SK-N-SH treated with all-trans-retinoic acid at 6 μM for 48 hours (cell line): ENCODE measurements around the gene RHOG.

Experiments used
- ATAC-seq: fragments of 200-7000 bp; cut with Tn5 transposase; 3 replicates; pipeline ENCODE4 v1.9.1; 2020; ENCODE audit warnings: mild to moderate bottlenecking, moderate library complexity
- ARNTL ChIP-seq: fragments of 450-650 bp; formaldehyde crosslinking; IDR thresholded peaks from 2 replicates; pipeline ENCODE4 v1.5.0; 2020; ENCODE audit warnings: low read depth, mild to moderate bottlenecking, moderate library complexity, borderline replicate concordance
- BACH2 ChIP-seq: fragments of 250-450 bp; sonication (Bioruptor Pico); IDR thresholded peaks from 2 replicates; pipeline ENCODE4 v1.9.0; 2021; ENCODE audit warnings: mild to moderate bottlenecking, borderline replicate concordance
- ESRRG ChIP-seq: fragments of 250-450 bp; sonication (Bioruptor Pico); IDR thresholded peaks from 2 replicates; pipeline ENCODE4 v1.6.1; 2021; ENCODE audit warnings: mild to moderate bottlenecking
- GLIS3 ChIP-seq: fragments of 250-450 bp; sonication (Bioruptor Pico); IDR thresholded peaks from 2 replicates; pipeline ENCODE4 v1.5.0; 2020; ENCODE audit warnings: mild to moderate bottlenecking, moderate library complexity
- OSR1 ChIP-seq: fragments of 250-450 bp; sonication (Bioruptor Pico); IDR thresholded peaks from 2 replicates; pipeline ENCODE4 v1.8.0; 2022; ENCODE audit warnings: moderate library complexity, mild to moderate bottlenecking, inconsistent platforms
- PPARA ChIP-seq: fragments of 250-450 bp; sonication (Bioruptor Pico); IDR thresholded peaks from 2 replicates; pipeline ENCODE4 v1.5.0; 2020; ENCODE audit warnings: mild to moderate bottlenecking, borderline replicate concordance
- RARB ChIP-seq: fragments of 250-450 bp; sonication (Bioruptor Pico); IDR thresholded peaks from 2 replicates; pipeline ENCODE4 v1.8.0; 2021; ENCODE audit warnings: mild to moderate bottlenecking, moderate library complexity
- SNAI2 ChIP-seq: fragments of 250-450 bp; sonication (Bioruptor Pico); IDR thresholded peaks from 2 replicates; pipeline ENCODE4 v1.5.0; 2020; ENCODE audit warnings: mild to moderate bottlenecking, moderate library complexity
- TCF4 ChIP-seq: fragments of 250-450 bp; sonication (Bioruptor Pico); IDR thresholded peaks from 2 replicates; pipeline ENCODE4 v1.8.0; 2021; ENCODE audit warnings: mild to moderate bottlenecking, moderate library complexity, borderline replicate concordance
- TOX ChIP-seq: fragments of 250-450 bp; sonication (Bioruptor Pico); IDR thresholded peaks from 2 replicates; pipeline ENCODE4 v1.8.0; 2021; ENCODE audit warnings: mild to moderate bottlenecking, moderate library complexity, borderline replicate concordance
- ZC3H10 ChIP-seq: fragments of 250-450 bp; sonication (Bioruptor Pico); IDR thresholded peaks from 2 replicates; pipeline ENCODE4 v1.5.1; 2021; ENCODE audit warnings: mild to moderate bottlenecking, moderate library complexity
- ZFP3 ChIP-seq: fragments of 250-450 bp; sonication (Bioruptor Pico); IDR thresholded peaks from 2 replicates; pipeline ENCODE4 v1.5.0; 2020; ENCODE audit warnings: mild to moderate bottlenecking, moderate library complexity
- ZNF565 ChIP-seq: fragments of 450-650 bp; formaldehyde crosslinking; conservative IDR thresholded peaks from 2 replicates; pipeline ENCODE4 v1.5.0; 2020; ENCODE audit warnings: low read depth, mild to moderate bottlenecking, moderate library complexity
- ZNF70 ChIP-seq: fragments of 450-650 bp; formaldehyde crosslinking; IDR thresholded peaks from 2 replicates; pipeline ENCODE4 v1.5.0; 2020; ENCODE audit warnings: mild to moderate bottlenecking, moderate library complexity
- ZNF8 ChIP-seq: fragments of 450-650 bp; formaldehyde crosslinking; IDR thresholded peaks from 2 replicates; pipeline ENCODE4 v1.5.0; 2020; ENCODE audit warnings: mild to moderate bottlenecking, moderate library complexity
- TF ChIP-seq, protein P1 (sequence below): fragments of 250-450 bp; sonication (Bioruptor Pico); IDR thresholded peaks from 2 replicates; pipeline ENCODE4 v1.5.1; 2020; ENCODE audit warnings: low read depth, mild to moderate bottlenecking, moderate library complexity
- TF ChIP-seq, protein P2 (sequence below): fragments of 250-450 bp; sonication (Bioruptor Pico); IDR thresholded peaks from 2 replicates; pipeline ENCODE4 v1.8.0; 2021; ENCODE audit warnings: low read depth, mild to moderate bottlenecking, moderate library complexity, borderline replicate concordance
- TF ChIP-seq, protein P3 (sequence below): fragments of 250-450 bp; sonication (Bioruptor Pico); IDR thresholded peaks from 2 replicates; pipeline ENCODE4 v1.5.1; 2021; ENCODE audit warnings: mild to moderate bottlenecking, moderate library complexity
- TF ChIP-seq, protein P4 (sequence below): fragments of 250-450 bp; sonication (Bioruptor Pico); IDR thresholded peaks from 2 replicates; pipeline ENCODE4 v1.5.0; 2020; ENCODE audit warnings: mild to moderate bottlenecking, moderate library complexity
- TF ChIP-seq, protein P5 (sequence below): fragments of 250-450 bp; sonication (Bioruptor Pico); IDR thresholded peaks from 2 replicates; pipeline ENCODE4 v1.8.0; 2020; ENCODE audit warnings: mild to moderate bottlenecking, moderate library complexity, borderline replicate concordance

Gene RHOG

DNA sequence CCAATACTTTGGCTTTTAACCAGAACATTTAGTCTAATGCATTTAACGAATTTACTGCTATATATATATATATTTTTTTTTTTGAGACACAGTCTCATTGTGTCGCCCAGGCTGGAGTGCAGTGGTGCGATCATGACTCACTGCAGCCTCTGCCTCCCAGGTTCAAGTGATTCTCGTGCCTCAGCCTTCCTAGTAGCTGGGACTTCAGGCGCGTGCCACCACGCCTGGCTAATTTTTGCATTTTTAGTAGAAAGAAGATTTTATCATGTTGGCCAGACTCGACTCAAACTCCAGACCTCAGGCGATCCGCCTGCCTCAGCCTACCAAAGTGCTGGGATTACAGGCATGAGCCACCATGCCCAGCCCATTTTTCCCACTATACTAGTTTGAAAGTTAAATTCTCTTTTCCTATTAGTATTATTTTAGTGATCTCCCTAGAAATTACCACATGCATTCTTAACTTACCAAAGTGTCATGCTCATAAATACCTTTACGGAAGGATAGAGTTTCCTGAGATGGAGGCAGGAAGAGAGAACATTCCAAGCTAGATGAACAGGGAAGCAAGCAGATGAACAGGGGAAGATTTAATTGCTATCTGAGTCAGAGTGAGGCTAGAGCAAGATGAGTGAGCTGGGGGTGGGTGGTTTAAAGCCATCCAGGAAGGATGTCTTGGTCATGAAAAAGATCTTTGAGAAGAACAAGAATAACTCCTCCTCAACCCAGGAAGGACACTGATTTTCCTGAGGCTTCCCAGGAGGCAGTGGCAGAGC lies 36.8 kb downstream of the RHOG start:
- peak; percentile 9; the same call in 1 of the 3 replicates for ATAC-seq
- no peak for TF ChIP-seq GLIS3 (CRISPR knock-in tag)
- TF ChIP-seq, protein P1, sequence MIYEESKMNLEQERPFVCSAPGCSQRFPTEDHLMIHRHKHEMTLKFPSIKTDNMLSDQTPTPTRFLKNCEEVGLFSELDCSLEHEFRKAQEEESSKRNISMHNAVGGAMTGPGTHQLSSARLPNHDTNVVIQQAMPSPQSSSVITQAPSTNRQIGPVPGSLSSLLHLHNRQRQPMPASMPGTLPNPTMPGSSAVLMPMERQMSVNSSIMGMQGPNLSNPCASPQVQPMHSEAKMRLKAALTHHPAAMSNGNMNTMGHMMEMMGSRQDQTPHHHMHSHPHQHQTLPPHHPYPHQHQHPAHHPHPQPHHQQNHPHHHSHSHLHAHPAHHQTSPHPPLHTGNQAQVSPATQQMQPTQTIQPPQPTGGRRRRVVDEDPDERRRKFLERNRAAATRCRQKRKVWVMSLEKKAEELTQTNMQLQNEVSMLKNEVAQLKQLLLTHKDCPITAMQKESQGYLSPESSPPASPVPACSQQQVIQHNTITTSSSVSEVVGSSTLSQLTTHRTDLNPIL (CRISPR knock-in tag), result no peak
- no peak for TF ChIP-seq RARB (CRISPR knock-in tag)
- no peak for TF ChIP-seq ZFP3 (CRISPR knock-in tag)
- no peak for TF ChIP-seq TOX (CRISPR knock-in tag)
- TF ChIP-seq, protein P2, sequence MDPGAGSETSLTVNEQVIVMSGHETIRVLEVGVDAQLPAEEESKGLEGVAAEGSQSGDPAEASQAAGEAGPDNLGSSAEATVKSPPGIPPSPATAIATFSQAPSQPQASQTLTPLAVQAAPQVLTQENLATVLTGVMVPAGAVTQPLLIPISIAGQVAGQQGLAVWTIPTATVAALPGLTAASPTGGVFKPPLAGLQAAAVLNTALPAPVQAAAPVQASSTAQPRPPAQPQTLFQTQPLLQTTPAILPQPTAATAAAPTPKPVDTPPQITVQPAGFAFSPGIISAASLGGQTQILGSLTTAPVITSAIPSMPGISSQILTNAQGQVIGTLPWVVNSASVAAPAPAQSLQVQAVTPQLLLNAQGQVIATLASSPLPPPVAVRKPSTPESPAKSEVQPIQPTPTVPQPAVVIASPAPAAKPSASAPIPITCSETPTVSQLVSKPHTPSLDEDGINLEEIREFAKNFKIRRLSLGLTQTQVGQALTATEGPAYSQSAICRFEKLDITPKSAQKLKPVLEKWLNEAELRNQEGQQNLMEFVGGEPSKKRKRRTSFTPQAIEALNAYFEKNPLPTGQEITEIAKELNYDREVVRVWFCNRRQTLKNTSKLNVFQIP (CRISPR knock-in tag), result no peak
- no peak for TF ChIP-seq ZNF8 (CRISPR knock-in tag)
- TF ChIP-seq PPARA (CRISPR knock-in tag), result no peak
- no peak for TF ChIP-seq ARNTL
- TF ChIP-seq SNAI2 (CRISPR knock-in tag), result no peak
- no peak for TF ChIP-seq ESRRG
- TF ChIP-seq, protein P3, sequence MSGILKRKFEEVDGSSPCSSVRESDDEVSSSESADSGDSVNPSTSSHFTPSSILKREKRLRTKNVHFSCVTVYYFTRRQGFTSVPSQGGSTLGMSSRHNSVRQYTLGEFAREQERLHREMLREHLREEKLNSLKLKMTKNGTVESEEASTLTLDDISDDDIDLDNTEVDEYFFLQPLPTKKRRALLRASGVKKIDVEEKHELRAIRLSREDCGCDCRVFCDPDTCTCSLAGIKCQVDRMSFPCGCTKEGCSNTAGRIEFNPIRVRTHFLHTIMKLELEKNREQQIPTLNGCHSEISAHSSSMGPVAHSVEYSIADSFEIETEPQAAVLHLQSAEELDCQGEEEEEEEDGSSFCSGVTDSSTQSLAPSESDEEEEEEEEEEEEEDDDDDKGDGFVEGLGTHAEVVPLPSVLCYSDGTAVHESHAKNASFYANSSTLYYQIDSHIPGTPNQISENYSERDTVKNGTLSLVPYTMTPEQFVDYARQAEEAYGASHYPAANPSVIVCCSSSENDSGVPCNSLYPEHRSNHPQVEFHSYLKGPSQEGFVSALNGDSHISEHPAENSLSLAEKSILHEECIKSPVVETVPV, result no peak
- no peak for TF ChIP-seq TCF4
- TF ChIP-seq ZNF565 (CRISPR knock-in tag), result no peak
- TF ChIP-seq BACH2, result no peak
- no peak for TF ChIP-seq ZC3H10 (CRISPR knock-in tag)
- no peak for TF ChIP-seq ZNF70

DNA sequence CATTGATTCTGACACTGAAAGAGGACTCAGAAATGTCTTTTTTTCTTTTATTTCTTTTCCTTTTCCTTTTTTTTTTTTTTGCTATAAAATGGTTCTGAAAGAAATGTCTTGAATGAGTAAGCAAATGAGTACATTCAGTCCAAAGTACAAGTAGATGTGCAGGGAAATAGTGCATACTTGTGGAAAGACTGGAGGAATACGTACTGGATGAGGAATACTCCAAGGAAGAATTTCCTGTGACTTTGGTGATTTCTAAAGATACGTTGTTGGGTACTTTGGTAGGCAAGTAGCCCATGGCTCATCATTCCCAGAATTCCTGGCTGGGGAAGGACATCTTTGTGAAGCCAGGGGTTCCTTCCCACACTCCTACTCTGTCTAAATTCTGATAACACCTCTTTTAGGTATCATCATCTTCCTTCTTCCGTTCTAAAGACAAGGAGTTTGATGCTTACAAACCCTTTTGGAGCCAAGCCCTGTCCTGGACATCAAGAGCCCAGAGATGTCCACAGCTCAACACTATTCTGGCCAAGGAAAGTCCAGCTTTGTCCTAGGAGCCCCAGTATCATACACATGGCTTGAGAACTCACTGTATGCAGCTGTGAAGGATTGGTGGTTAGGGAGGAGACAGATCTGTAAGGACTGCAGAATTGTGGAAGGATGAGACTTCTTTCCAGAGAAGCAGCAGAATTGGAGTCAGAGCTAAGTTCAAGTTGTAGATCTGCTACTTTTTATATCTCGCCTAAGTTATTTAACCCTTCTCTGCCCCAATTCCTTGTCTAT lies 38.6 kb downstream of the RHOG start:
- TF ChIP-seq OSR1 (CRISPR knock-in tag), result no peak
- TF ChIP-seq, all 23 proteins: peak for 0
- ATAC-seq, result no peak

DNA sequence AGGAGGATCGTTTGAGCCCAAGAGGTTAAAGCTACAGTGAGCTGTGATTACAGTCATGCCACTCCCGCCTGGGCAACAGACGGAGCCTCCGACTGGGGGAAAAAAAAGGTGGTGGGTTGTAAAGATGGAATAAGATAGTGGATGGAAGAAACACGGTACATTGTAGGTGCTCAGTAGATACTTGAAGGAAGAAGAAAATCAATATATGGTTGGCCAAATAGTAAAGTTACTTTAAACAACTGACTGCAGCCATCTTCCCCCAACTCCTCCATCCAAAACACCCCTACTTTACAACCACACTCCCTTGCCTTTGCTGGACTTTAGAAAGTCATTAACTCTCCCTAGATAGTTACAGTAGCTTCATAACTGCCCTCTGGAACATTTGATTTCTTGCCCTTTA lies 40.9 kb downstream of the RHOG start:
- TF ChIP-seq, protein P1 (CRISPR knock-in tag), result no peak
- TF ChIP-seq, protein P4, sequence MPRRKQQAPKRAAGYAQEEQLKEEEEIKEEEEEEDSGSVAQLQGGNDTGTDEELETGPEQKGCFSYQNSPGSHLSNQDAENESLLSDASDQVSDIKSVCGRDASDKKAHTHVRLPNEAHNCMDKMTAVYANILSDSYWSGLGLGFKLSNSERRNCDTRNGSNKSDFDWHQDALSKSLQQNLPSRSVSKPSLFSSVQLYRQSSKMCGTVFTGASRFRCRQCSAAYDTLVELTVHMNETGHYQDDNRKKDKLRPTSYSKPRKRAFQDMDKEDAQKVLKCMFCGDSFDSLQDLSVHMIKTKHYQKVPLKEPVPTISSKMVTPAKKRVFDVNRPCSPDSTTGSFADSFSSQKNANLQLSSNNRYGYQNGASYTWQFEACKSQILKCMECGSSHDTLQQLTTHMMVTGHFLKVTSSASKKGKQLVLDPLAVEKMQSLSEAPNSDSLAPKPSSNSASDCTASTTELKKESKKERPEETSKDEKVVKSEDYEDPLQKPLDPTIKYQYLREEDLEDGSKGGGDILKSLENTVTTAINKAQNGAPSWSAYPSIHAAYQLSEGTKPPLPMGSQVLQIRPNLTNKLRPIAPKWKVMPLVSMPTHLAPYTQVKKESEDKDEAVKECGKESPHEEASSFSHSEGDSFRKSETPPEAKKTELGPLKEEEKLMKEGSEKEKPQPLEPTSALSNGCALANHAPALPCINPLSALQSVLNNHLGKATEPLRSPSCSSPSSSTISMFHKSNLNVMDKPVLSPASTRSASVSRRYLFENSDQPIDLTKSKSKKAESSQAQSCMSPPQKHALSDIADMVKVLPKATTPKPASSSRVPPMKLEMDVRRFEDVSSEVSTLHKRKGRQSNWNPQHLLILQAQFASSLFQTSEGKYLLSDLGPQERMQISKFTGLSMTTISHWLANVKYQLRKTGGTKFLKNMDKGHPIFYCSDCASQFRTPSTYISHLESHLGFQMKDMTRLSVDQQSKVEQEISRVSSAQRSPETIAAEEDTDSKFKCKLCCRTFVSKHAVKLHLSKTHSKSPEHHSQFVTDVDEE (CRISPR knock-in tag), result no peak

DNA sequence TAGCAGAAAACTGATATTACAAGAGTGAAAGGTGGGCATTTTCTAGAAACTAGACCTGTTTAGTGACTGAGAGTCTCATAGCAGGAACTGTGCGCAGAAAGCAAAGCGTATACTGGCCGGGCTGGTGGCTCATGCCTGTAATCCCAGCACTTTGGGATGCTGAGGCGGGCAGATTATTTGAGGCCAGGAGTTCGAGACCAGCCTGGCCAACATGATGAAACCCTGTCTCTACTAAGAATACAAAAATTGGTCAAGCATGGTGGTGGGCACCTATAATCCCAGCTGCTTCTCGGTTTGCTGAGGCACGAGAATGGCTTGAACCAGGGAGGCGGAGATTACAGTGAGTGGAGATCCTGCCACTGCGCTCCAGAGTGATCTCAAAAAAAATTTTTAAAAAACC lies 41.6 kb downstream of the RHOG start:
- no peak for TF ChIP-seq SNAI2 (CRISPR knock-in tag)
- TF ChIP-seq TOX (CRISPR knock-in tag), result no peak
- TF ChIP-seq, protein P5, sequence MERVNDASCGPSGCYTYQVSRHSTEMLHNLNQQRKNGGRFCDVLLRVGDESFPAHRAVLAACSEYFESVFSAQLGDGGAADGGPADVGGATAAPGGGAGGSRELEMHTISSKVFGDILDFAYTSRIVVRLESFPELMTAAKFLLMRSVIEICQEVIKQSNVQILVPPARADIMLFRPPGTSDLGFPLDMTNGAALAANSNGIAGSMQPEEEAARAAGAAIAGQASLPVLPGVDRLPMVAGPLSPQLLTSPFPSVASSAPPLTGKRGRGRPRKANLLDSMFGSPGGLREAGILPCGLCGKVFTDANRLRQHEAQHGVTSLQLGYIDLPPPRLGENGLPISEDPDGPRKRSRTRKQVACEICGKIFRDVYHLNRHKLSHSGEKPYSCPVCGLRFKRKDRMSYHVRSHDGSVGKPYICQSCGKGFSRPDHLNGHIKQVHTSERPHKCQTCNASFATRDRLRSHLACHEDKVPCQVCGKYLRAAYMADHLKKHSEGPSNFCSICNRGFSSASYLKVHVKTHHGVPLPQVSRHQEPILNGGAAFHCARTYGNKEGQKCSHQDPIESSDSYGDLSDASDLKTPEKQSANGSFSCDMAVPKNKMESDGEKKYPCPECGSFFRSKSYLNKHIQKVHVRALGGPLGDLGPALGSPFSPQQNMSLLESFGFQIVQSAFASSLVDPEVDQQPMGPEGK (CRISPR knock-in tag), result no peak
- no peak for TF ChIP-seq OSR1 (CRISPR knock-in tag)
- TF ChIP-seq ESRRG, result no peak
- no peak for TF ChIP-seq ZNF8 (CRISPR knock-in tag)
- no peak for TF ChIP-seq ARNTL
- TF ChIP-seq, protein P4 (CRISPR knock-in tag), result no peak
- TF ChIP-seq, all 23 proteins: peak for 0
- no peak for ATAC-seq

More for the DNA sequence above, 40.9 kb downstream of the RHOG start:
- no peak for ATAC-seq
